Measurements from ENCODE around the gene CASP4. TPM values are rescaled to one million over a fixed set of nuclear protein-coding genes. Genes with fewer than 3 reads are reported as not detected.

The CASP4 gene
- total and polyA plus RNA-seq, 2 of the 4 experiments (the other 2 are of a cell fraction), result 82.5 to 91.9 TPM

- Histone ChIP-seq H3K9ac (ENCODE audit: low read depth, low read length) (no peak overlapping the region), H3K14ac (replicated peaks; ENCODE audit: low read depth, low read length) (no peak overlapping the region), H2BK15ac (ENCODE audit: low read depth, low read length) (no peak overlapping the region), H3K4me1 (ENCODE audit: control insufficient read depth, insufficient read depth, low read length) (peaks cover 9% of the 10 kb centered on the region; the same call in 1 of the 2 replicates), H3K4me2 (ENCODE audit: low read depth, low read length) (no peak overlapping the region), H3K4ac (ENCODE audit: low read depth, low read length) (no peak overlapping the region), H3K4me3 (ENCODE audit: insufficient read depth, low read depth, low read length) (no peak overlapping the region), H3K27ac (ENCODE audit: insufficient read depth, low read length) (no peak overlapping the region), H3K36me3 (ENCODE audit: control insufficient read depth, insufficient read depth, low read length) (no peaks in the 10 kb centered on the region), H4K5ac (ENCODE audit: low read depth, low read length) (no peak overlapping the region), H4K20me1 (ENCODE audit: insufficient read depth, low read length) (no peaks in the 10 kb centered on the region), H2AK5ac (ENCODE audit: low read depth, low read length) (no peak overlapping the region), H4K91ac (ENCODE audit: insufficient read depth, low read depth, low read length) (no peak overlapping the region), H2BK5ac (ENCODE audit: low read depth, low read length, poor library complexity, severe bottlenecking) (no peak overlapping the region), H3K79me1 (ENCODE audit: low read depth in 1 of 2, low read length in 2 of 2) (peaks cover 8 to 10% of the 10 kb centered on the region in 2 experiments), H4K8ac (ENCODE audit: low read depth in 2 of 2, low read length in 2 of 2) (no peak overlapping the region), H3K9me3 (ENCODE audit: control insufficient read depth, insufficient read depth, low read length) (peaks cover 10% of the 10 kb centered on the region), H2AK9ac (replicated peaks; ENCODE audit: low read depth, low read length, poor library complexity) (no peak overlapping the region), H2BK120ac (ENCODE audit: low read depth, low read length) (no peak overlapping the region), H2BK20ac (ENCODE audit: low read depth, low read length) (no peak overlapping the region), H2AFZ (replicated peaks; ENCODE audit: low read length, poor library complexity) (no peak overlapping the region), H3K23ac (ENCODE audit: low read depth, low read length) (no peak overlapping the region), H3K56ac (ENCODE audit: extremely low read depth, insufficient read depth, low read length) (no peak overlapping the region), H3K18ac (ENCODE audit: low read depth, low read length) (no peak overlapping the region), H3K27me3 (ENCODE audit: control insufficient read depth, insufficient read depth, low read length) (no peaks in the 10 kb centered on the region), H3K9me1 (ENCODE audit: insufficient read depth, low read length) (no peaks in the 10 kb centered on the region)
- no TSS peak for BruUV-seq (replicated peaks)
- ChIA-PET POLR2A (ENCODE audit: unreplicated experiment) (no interaction called here), CTCF (no interaction called here)
- ATAC-seq (ENCODE audit: low read depth) (no peak), DNase-seq (no peak)
- dilution Hi-C loops (cut with HindIII; ENCODE audit: low sequenced_read_pairs, unreplicated experiment), result no loop called here
- intact Hi-C loops (cut with micrococcal nuclease), result no loop called here
- in situ Hi-C loops (cut with MboI; ENCODE audit: low sequenced_read_pairs), result no loop called here
- TF ChIP-seq RAD21 (IDR thresholded peaks at IDR 0.05; ENCODE audit: low read length) (no peak), CHD1 (IDR thresholded peaks at IDR 0.05; ENCODE audit: low read depth, low read length) (no peak), POLR2A (IDR thresholded peaks at IDR 0.05; ENCODE audit: low read depth, low read length) (no peak), SMC3 (IDR thresholded peaks at IDR 0.05; ENCODE audit: low read depth, low read length) (no peak), MXI1 (IDR thresholded peaks at IDR 0.05; ENCODE audit: borderline replicate concordance, low read depth, low read length) (no peak), CTCF (conservative IDR thresholded peaks at IDR 0.05; ENCODE audit: low read depth, low read length) (no peak), USF2 (IDR thresholded peaks at IDR 0.05; ENCODE audit: low read depth, low read length) (no peak), MAFK (IDR thresholded peaks at IDR 0.05; ENCODE audit: low read depth, low read length) (no peak), RFX5 (IDR thresholded peaks at IDR 0.05; ENCODE audit: low read depth, low read length) (no peak)
These were observed 2.4 kb upstream of the CASP4 start for GRCh38 chr11:104970756-104971155.
